Left ventricle myocardium inferior (tissue), 1 donor: ENCODE measurements around the gene TIMP2. TPM values are rescaled to one million over a fixed set of nuclear protein-coding genes. Genes with fewer than 3 reads are reported as not detected.

ENCODE experiments used
- DNase-seq: peaks from one replicate; pipeline ENCODE4 v3.0.0-alpha.2; 2020
- H3K27ac ChIP-seq: fragments of 200-600 bp; replicated peaks from 2 replicates; pipeline ENCODE4 v1.8.0; 2021
- H3K27me3 ChIP-seq: fragments of 200-600 bp; 2 replicates; pipeline ENCODE4 v1.8.0; 2021; ENCODE audit warnings: low read depth
- H3K36me3 ChIP-seq: fragments of 200-600 bp; 2 replicates; pipeline ENCODE4 v1.8.0; 2021
- H3K4me1 ChIP-seq: fragments of 200-600 bp; 2 replicates; pipeline ENCODE4 v1.8.0; 2021
- H3K4me3 ChIP-seq: fragments of 200-600 bp; 2 replicates; pipeline ENCODE4 v1.8.0; 2021; ENCODE audit warnings: mild to moderate bottlenecking, moderate library complexity
- H3K9me3 ChIP-seq: fragments of 200-600 bp; replicated peaks from 2 replicates; pipeline ENCODE4 v1.8.0; 2021
- CTCF ChIP-seq: fragments of 200-600 bp; IDR thresholded peaks from 2 replicates; pipeline ENCODE4 v1.8.0; 2021; ENCODE audit warnings: antibody characterized with exemption, mild to moderate bottlenecking, borderline replicate concordance
- intact Hi-C: fragments of 100-400 bp; cut with micrococcal nuclease; formaldehyde crosslinking; loops from one replicate; pipeline ENCODE4 v1.11.0; 2022
- total RNA-seq: library from RNA; stranded (reverse); fragmentation: NEBNext Ultra II Directional; extraction: Animal tissue kit (Norgen Biotek cat#: 25700); gene quantifications from one replicate; pipeline ENCODE4 v1.2.1, GENCODE V29; 2021
- donor health status: DM: no; HTN: yes; CAD: no; lungs with severe emphysema.

TIMP2 gene
- total RNA-seq, 1 donor from 2014 or later = 91.8 TPM

DNA sequence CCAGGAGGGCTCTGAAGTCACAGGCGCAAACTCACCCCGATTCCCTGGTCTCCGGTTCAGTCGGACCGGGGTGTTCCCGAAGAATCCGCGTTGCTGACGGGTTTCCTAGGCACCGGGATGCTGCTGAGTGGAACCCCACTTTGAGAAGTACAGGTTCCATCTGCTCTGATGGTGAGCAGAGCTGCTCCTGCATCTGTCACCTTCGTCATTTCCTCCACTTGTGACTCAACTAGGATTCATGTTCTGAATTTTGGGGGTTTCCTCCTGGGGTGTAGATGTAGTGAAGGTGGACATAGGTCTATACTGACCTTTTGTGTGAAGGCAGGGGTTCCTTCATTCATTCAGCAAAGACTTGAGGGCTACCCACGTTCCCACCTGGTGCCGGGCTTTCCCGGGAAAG is 29.5 kb upstream of the TIMP2 start:
- Histone ChIP-seq H3K4me3 (no peak overlapping the region), H3K4me1 (peaks cover 17% of the 10 kb centered on the region), H3K27me3 (no peaks in the 10 kb centered on the region), H3K9me3 (peaks cover 20% of the 10 kb centered on the region), H3K27ac (no peak overlapping the region), H3K36me3 (no peaks in the 10 kb centered on the region)
- no peak for TF ChIP-seq CTCF
- intact Hi-C loops = no loop called here
- no peak for DNase-seq

- no peak overlapping the region for H3K4me3 ChIP-seq
- H3K27me3 ChIP-seq = no peaks in the 10 kb centered on the region
- no peaks in the 10 kb centered on the region for H3K36me3 ChIP-seq
- H3K9me3 ChIP-seq = peaks cover 23% of the 10 kb centered on the region
- H3K27ac ChIP-seq = no peak overlapping the region
- H3K4me1 ChIP-seq = peaks cover 17% of the 10 kb centered on the region
- DNase-seq = no peak
- no peak for TF ChIP-seq CTCF
- intact Hi-C loops = no loop called here
Observed at GRCh38 chr17:78953356-78954350, 28.5 kb upstream of the TIMP2 start.

- peaks cover 17% of the 10 kb centered on the region for H3K4me1 ChIP-seq
- H3K9me3 ChIP-seq = peaks cover 23% of the 10 kb centered on the region
- H3K27ac ChIP-seq = peak overlapping the region; percentile 56
- no peak overlapping the region for H3K4me3 ChIP-seq
- H3K27me3 ChIP-seq = no peaks in the 10 kb centered on the region
- intact Hi-C loops = no loop called here
- no peak for DNase-seq
- H3K36me3 ChIP-seq = no peaks in the 10 kb centered on the region
- no peak for TF ChIP-seq CTCF
Observed at GRCh38 chr17:78952706-78953105, 27.5 kb upstream of the TIMP2 start.

- H3K4me3 ChIP-seq = no peak overlapping the region
- no peak for DNase-seq
- no peaks in the 10 kb centered on the region for H3K27me3 ChIP-seq
- intact Hi-C loops = no loop called here
- H3K9me3 ChIP-seq = peaks cover 23% of the 10 kb centered on the region
- H3K27ac ChIP-seq = peak overlapping the region; percentile 56
- no peak for TF ChIP-seq CTCF
- no peaks in the 10 kb centered on the region for H3K36me3 ChIP-seq
- H3K4me1 ChIP-seq = peaks cover 17% of the 10 kb centered on the region
Observed at GRCh38 chr17:78951967-78952551, 26.9 kb upstream of the TIMP2 start.

DNA sequence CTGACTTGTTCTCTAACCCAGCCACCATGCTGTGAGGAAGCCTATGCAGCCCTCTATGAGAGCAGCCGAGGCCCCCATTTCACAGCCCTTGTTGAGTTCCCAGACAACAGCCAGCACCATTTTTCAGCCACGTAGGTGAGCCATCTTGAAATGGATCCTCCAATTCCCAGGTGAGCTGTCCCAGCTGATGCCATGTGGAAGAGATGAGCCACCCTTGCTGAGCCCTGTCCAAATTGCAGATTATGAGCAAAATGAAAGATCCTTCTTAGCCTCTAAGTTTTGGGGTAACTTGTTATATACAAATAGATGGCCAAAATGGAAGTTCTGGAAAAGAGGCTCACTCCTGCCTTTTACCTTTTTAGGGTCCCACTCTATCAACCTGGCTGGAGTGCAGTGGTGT is 25.7 kb upstream of the TIMP2 start:
- no peak for DNase-seq
- TF ChIP-seq CTCF = no peak

More for the DNA sequence above, 25.7 kb upstream of the TIMP2 start:
- H3K27ac ChIP-seq = no peak overlapping the region
- H3K4me3 ChIP-seq = no peak overlapping the region
- H3K36me3 ChIP-seq = no peaks in the 10 kb centered on the region
- H3K9me3 ChIP-seq = peaks cover 23% of the 10 kb centered on the region
- intact Hi-C loops = no loop called here
- no peaks in the 10 kb centered on the region for H3K27me3 ChIP-seq
- H3K4me1 ChIP-seq = peaks cover 17% of the 10 kb centered on the region
